H1 (cell line): Measurements from ENCODE around the gene PTPMT1. TPM values are rescaled to one million over a fixed set of nuclear protein-coding genes. Genes with fewer than 3 reads are reported as not detected.

Source experiments
- CTCF ChIP-seq, 3 experiments: IDR thresholded peaks; 1 replicate in 2 of 3; 2 replicates in 1 of 3; pipeline versions ENCODE4 v1.5.1 to v1.6.1; 2011; ENCODE audit warnings: low read length in 3 of 3, mild to moderate bottlenecking in 3 of 3, inconsistent platforms in 2 of 3, low read depth in 1 of 3, moderate library complexity in 1 of 3; ENCODE audit not compliant: insufficient read depth in 1 of 3; ENCODE audit errors: control extremely low read depth in 1 of 3
- HDAC2 ChIP-seq, 2 experiments: fragments of 300-600 bp in 1 of 2; sonication (generic) in 1 of 2; IDR thresholded peaks; 2 replicates each; pipeline ENCODE4 v1.6.1; 2011 to 2012; ENCODE audit warnings: low read depth in 2 of 2, low read length in 2 of 2, mild to moderate bottlenecking in 2 of 2, moderate library complexity in 2 of 2, borderline replicate concordance in 1 of 2, inconsistent platforms in 1 of 2
- JUN ChIP-seq: IDR thresholded peaks from 2 replicates; pipeline ENCODE4 v1.6.1; 2011; ENCODE audit warnings: low read depth, mild to moderate bottlenecking, improper control_type of control experiment, low read length
- MAX ChIP-seq: IDR thresholded peaks from 2 replicates; pipeline ENCODE4 v1.6.1; 2012; ENCODE audit warnings: inconsistent platforms
- RXRA ChIP-seq: IDR thresholded peaks from 2 replicates; pipeline ENCODE4 v1.6.1; 2011; ENCODE audit warnings: low read depth, mild to moderate bottlenecking, low read length, moderate library complexity; ENCODE audit not compliant: insufficient read depth
- TCF12 ChIP-seq: IDR thresholded peaks from 2 replicates; pipeline ENCODE4 v1.6.1; 2011; ENCODE audit warnings: low read depth, mild to moderate bottlenecking, low read length
- polyA plus RNA-seq, 7 experiments: library from polyadenylated mRNA; depleted of rRNA in 3 of 7; stranded (reverse) in 5 of 7; unstranded in 2 of 7; fragments of >200 nt in 5 of 7; fragments of 200-250 nt in 2 of 7; gene quantifications; 1 replicate in 5 of 7; 2 replicates in 1 of 7; 4 replicates in 1 of 7; pipeline versions ENCODE4 v1.2.1 to v1.2.3, GENCODE V29; 2011 to 2013; ENCODE audit warnings: missing spikeins in 2 of 7, mixed read lengths in 2 of 7
- total RNA-seq: library from RNA; stranded (reverse); fragmentation: NEBNext Ultra II Directional; extraction: Animal tissue kit (Norgen Biotek cat#: 25700); gene quantifications from 2 replicates; pipeline ENCODE4 v1.2.1, GENCODE V29; 2021

The PTPMT1 gene
- total and polyA plus RNA-seq, 2 of the 8 experiments (the other 6 are each of a cell fraction or from before 2014, with no cell fraction given), result 44.8 to 105 TPM

DNA sequence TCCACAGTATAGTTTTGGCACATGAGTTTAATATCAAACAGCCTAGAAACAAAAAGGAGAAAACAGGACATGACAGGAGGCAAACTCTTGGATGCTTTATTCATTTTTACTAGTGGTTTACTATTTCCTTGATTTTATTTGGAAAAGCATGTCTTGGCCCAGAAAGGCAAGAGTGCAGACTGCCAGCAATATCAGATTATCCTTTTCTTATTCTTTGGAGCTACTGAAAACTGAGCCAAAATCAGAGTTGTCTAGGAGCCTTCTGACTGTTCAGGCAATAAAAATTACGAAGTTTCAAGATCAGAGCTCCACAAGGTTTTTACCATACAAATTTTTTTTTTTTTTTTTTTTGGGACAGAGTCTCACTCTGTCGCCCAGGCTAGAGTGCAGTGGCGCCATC lies 28.5 kb upstream of the PTPMT1 start (continued):
- TF ChIP-seq CTCF (IDR thresholded peaks at IDR 0.05; ENCODE audit: control extremely low read depth in 1 of 3, insufficient read depth in 1 of 3, low read depth in 1 of 3, low read length in 3 of 3), result no peak
- no peak for TF ChIP-seq TCF12
- TF ChIP-seq JUN, result no peak
- TF ChIP-seq MAX, result no peak
- TF ChIP-seq RXRA, result no peak
- no peak for TF ChIP-seq HDAC2 (IDR thresholded peaks at IDR 0.05; ENCODE audit: borderline replicate concordance in 1 of 2, low read depth in 2 of 2, low read length in 2 of 2)
